Mesenchymal stem cell (in vitro differentiated cells and primary cell): ENCODE data around the gene ZNF416.
A peak's percentile ranks its signal among the peaks of the same experiment; 100 is the strongest.

Experiments
- DNase-seq: peaks from one replicate; pipeline ENCODE4 v3.0.0-alpha.2; 2013
- H2AFZ ChIP-seq: one replicate; pipeline ENCODE4 v1.6.1; 2013; ENCODE audit warnings: low read depth, mild to moderate bottlenecking, control low read depth, inconsistent platforms, low read length, moderate library complexity
- H2AK5ac ChIP-seq: 2 replicates; pipeline ENCODE4 v1.6.1; 2013; ENCODE audit warnings: low read length, moderate library complexity, mild to moderate bottlenecking, inconsistent platforms; ENCODE audit not compliant: severe bottlenecking
- H2BK120ac ChIP-seq: one replicate; pipeline ENCODE4 v1.6.1; 2013; ENCODE audit warnings: low read depth, mild to moderate bottlenecking, inconsistent platforms, low read length, moderate library complexity
- H2BK12ac ChIP-seq, 2 experiments: one replicate each; pipeline ENCODE4 v1.6.1; 2013; ENCODE audit warnings: inconsistent platforms in 2 of 2, low read length in 2 of 2, mild to moderate bottlenecking in 2 of 2, moderate library complexity in 2 of 2, control low read depth in 1 of 2
- H2BK15ac ChIP-seq: one replicate; pipeline ENCODE4 v1.6.1; 2013; ENCODE audit warnings: mild to moderate bottlenecking, low read depth, inconsistent platforms; ENCODE audit not compliant: poor library complexity, severe bottlenecking
- H2BK5ac ChIP-seq: 2 replicates; pipeline ENCODE4 v1.6.1; 2013; ENCODE audit warnings: low read depth, mild to moderate bottlenecking, low read length, control low read depth, inconsistent platforms; ENCODE audit not compliant: poor library complexity, severe bottlenecking
- H3K14ac ChIP-seq, 2 experiments: one replicate each; pipeline ENCODE4 v1.6.1; 2013; ENCODE audit warnings: inconsistent platforms in 2 of 2, low read length in 2 of 2, control low read depth in 1 of 2, mild to moderate bottlenecking in 1 of 2, moderate library complexity in 1 of 2
- H3K18ac ChIP-seq, 2 experiments: one replicate each; pipeline ENCODE4 v1.6.1; 2013; ENCODE audit warnings: inconsistent platforms in 2 of 2, low read length in 2 of 2, control low read depth in 1 of 2, low read depth in 1 of 2, mild to moderate bottlenecking in 1 of 2
- H3K23ac ChIP-seq, 2 experiments: one replicate each; pipeline ENCODE4 v1.6.1; 2013; ENCODE audit warnings: inconsistent platforms in 2 of 2, low read length in 2 of 2, mild to moderate bottlenecking in 2 of 2, moderate library complexity in 2 of 2, control low read depth in 1 of 2
- H3K27ac ChIP-seq: 2 replicates; pipeline ENCODE4 v1.5.1; 2013; ENCODE audit warnings: mild to moderate bottlenecking, moderate library complexity, low read length, control low read depth, inconsistent platforms; ENCODE audit not compliant: poor library complexity, severe bottlenecking
- H3K27me3 ChIP-seq, 2 experiments: 2 replicates each; pipeline versions ENCODE4 v1.6.1 to v1.7.0; 2013; ENCODE audit warnings: low read length in 2 of 2, mild to moderate bottlenecking in 2 of 2, moderate library complexity in 2 of 2, control low read depth in 1 of 2, inconsistent platforms in 1 of 2; ENCODE audit not compliant: control insufficient read depth in 1 of 2, insufficient read depth in 1 of 2
- H3K36me3 ChIP-seq, 2 experiments: 2 replicates each; pipeline versions ENCODE4 v1.6.1 to v1.7.0; 2013; ENCODE audit warnings: low read length in 2 of 2, control low read depth in 1 of 2, inconsistent platforms in 1 of 2, low read depth in 1 of 2, mild to moderate bottlenecking in 1 of 2; ENCODE audit not compliant: insufficient read depth in 2 of 2, control insufficient read depth in 1 of 2
- H3K4ac ChIP-seq, 2 experiments: one replicate each; pipeline ENCODE4 v1.6.1; 2013; ENCODE audit warnings: inconsistent platforms in 2 of 2, low read length in 2 of 2, mild to moderate bottlenecking in 2 of 2, moderate library complexity in 2 of 2, control low read depth in 1 of 2, low read depth in 1 of 2
- H3K4me1 ChIP-seq: 2 replicates; pipeline ENCODE4 v1.6.1; 2013; ENCODE audit warnings: low read depth, low read length, control low read depth; ENCODE audit not compliant: control insufficient read depth, insufficient read depth
- H3K4me2 ChIP-seq: 2 replicates; pipeline ENCODE4 v1.6.1; 2013; ENCODE audit warnings: low read length, mild to moderate bottlenecking, inconsistent platforms; ENCODE audit not compliant: poor library complexity, severe bottlenecking
- H3K4me3 ChIP-seq, 2 experiments: 2 replicates each; pipeline versions ENCODE4 v1.5.1 to v1.7.0; 2013; ENCODE audit warnings: low read length in 2 of 2, mild to moderate bottlenecking in 2 of 2, control low read depth in 1 of 2, low read depth in 1 of 2; ENCODE audit not compliant: insufficient read depth in 1 of 2
- H3K79me1 ChIP-seq: replicated peaks from 2 replicates; pipeline ENCODE4 v1.6.1; 2013; ENCODE audit warnings: mild to moderate bottlenecking, control low read depth, low read length, inconsistent platforms; ENCODE audit not compliant: poor library complexity, severe bottlenecking
- H3K9ac ChIP-seq: 2 replicates; pipeline ENCODE4 v1.7.0; 2013; ENCODE audit warnings: mild to moderate bottlenecking, low read length, moderate library complexity
- H3K9me3 ChIP-seq: 2 replicates; pipeline ENCODE4 v1.7.0; 2013; ENCODE audit warnings: mild to moderate bottlenecking, low read length; ENCODE audit not compliant: control insufficient read depth
- H4K8ac ChIP-seq: one replicate; pipeline ENCODE4 v1.6.1; 2013; ENCODE audit warnings: inconsistent platforms, mild to moderate bottlenecking, low read length, moderate library complexity
- H4K91ac ChIP-seq: one replicate; pipeline ENCODE4 v1.6.1; 2013; ENCODE audit warnings: mild to moderate bottlenecking, low read length, inconsistent platforms
- WGBS: methylation state at CpG from one replicate; pipeline ENCODE4 v1.1.7; 2013; ENCODE audit warnings: mixed read lengths; 5-methylcytosine and 5-hydroxymethylcytosine counted together

Gene ZNF416

GRCh38 chr19:57558525-57558924, 20.2 kb downstream of the ZNF416 start:
- no peak overlapping the region for H3K4ac ChIP-seq
- no peak overlapping the region for H2AK5ac ChIP-seq
- H2AFZ ChIP-seq = no peak overlapping the region
- H3K4me3 ChIP-seq = peak overlapping the region in 1 of 2 experiments; percentile 97
- peaks cover 4% of the 10 kb centered on the region for H3K4me1 ChIP-seq
- peak overlapping the region; percentile 46 for H3K4me2 ChIP-seq
- no peak overlapping the region for H2BK5ac ChIP-seq
- no peaks in the 10 kb centered on the region for H3K27me3 ChIP-seq
- H2BK15ac ChIP-seq = no peak overlapping the region
- H3K23ac ChIP-seq = no peak overlapping the region
- H4K91ac ChIP-seq = no peak overlapping the region
- no peak overlapping the region for H2BK120ac ChIP-seq
- no peak overlapping the region for H2BK12ac ChIP-seq
- peak overlapping the region; percentile 91 for H3K9ac ChIP-seq
- 52% methylated on average over 6 of the region's 6 CpGs for WGBS
- H4K8ac ChIP-seq = no peak overlapping the region
- H3K79me1 ChIP-seq = peaks cover 37% of the 10 kb centered on the region
- H3K36me3 ChIP-seq = peaks cover 29 to 32% of the 10 kb centered on the region in 2 experiments
- H3K9me3 ChIP-seq = peaks cover 46% of the 10 kb centered on the region
- no peak overlapping the region for H3K27ac ChIP-seq
- H3K18ac ChIP-seq = no peak overlapping the region
- no peak overlapping the region for H3K14ac ChIP-seq
- peak; percentile 34 for DNase-seq

GRCh38 chr19:57557659-57558058, 21.1 kb downstream of the ZNF416 start:
- Histone ChIP-seq H3K9ac (peak overlapping the region; percentile 91), H2AFZ (no peak overlapping the region), H3K23ac (no peak overlapping the region), H2BK12ac (no peak overlapping the region), H3K9me3 (peaks cover 48% of the 10 kb centered on the region), H3K4me2 (no peak overlapping the region), H3K4me1 (peaks cover 4% of the 10 kb centered on the region), H2BK15ac (no peak overlapping the region), H2BK5ac (no peak overlapping the region), H3K79me1 (peaks cover 39% of the 10 kb centered on the region), H2AK5ac (no peak overlapping the region), H3K36me3 (peaks cover 37 to 40% of the 10 kb centered on the region in 2 experiments), H3K27ac (no peak overlapping the region), H4K8ac (no peak overlapping the region), H3K4me3 (no peak overlapping the region), H4K91ac (no peak overlapping the region), H3K4ac (no peak overlapping the region), H3K18ac (no peak overlapping the region), H2BK120ac (no peak overlapping the region), H3K27me3 (no peaks in the 10 kb centered on the region), H3K14ac (no peak overlapping the region)
- WGBS = 92% methylated on average over 5 of the region's 5 CpGs
- DNase-seq = no peak

- H3K36me3 ChIP-seq = peaks cover 64 to 93% of the 10 kb centered on the region in 2 experiments
- H2BK5ac ChIP-seq = no peak overlapping the region
- no peak overlapping the region for H2BK15ac ChIP-seq
- no peak overlapping the region for H2BK12ac ChIP-seq
- H3K4ac ChIP-seq = no peak overlapping the region
- no peak overlapping the region for H4K91ac ChIP-seq
- 90% methylated on average over 2 of the region's 2 CpGs for WGBS
- peaks cover 82% of the 10 kb centered on the region for H3K9me3 ChIP-seq
- no peak overlapping the region for H2BK120ac ChIP-seq
- no peak overlapping the region for H3K23ac ChIP-seq
- H3K9ac ChIP-seq = no peak overlapping the region
- DNase-seq = no peak
- no peak overlapping the region for H3K4me2 ChIP-seq
- no peak overlapping the region for H4K8ac ChIP-seq
- H3K27ac ChIP-seq = no peak overlapping the region
- H3K4me1 ChIP-seq = no peaks in the 10 kb centered on the region
- peak overlapping the region in 1 of 2 experiments; percentile 52 for H3K4me3 ChIP-seq
- H2AFZ ChIP-seq = no peak overlapping the region
- H3K27me3 ChIP-seq = no peaks in the 10 kb centered on the region
- H3K79me1 ChIP-seq = peaks cover 33% of the 10 kb centered on the region
- no peak overlapping the region for H3K14ac ChIP-seq
- H3K18ac ChIP-seq = no peak overlapping the region
- H2AK5ac ChIP-seq = no peak overlapping the region
These were observed 26.3 kb downstream of the ZNF416 start for GRCh38 chr19:57552432-57552831.

- Histone ChIP-seq H3K4me1 (no peaks in the 10 kb centered on the region), H3K27me3 (no peaks in the 10 kb centered on the region), H3K14ac (no peak overlapping the region), H3K4me2 (no peak overlapping the region), H3K9ac (no peak overlapping the region), H3K23ac (no peak overlapping the region), H3K36me3 (peaks cover 51 to 99% of the 10 kb centered on the region in 2 experiments), H3K4me3 (peak overlapping the region in 1 of 2 experiments; percentile 61), H2BK12ac (no peak overlapping the region), H2AFZ (no peak overlapping the region), H3K79me1 (peaks cover 15% of the 10 kb centered on the region), H2BK15ac (no peak overlapping the region), H3K9me3 (peaks cover 100% of the 10 kb centered on the region), H2AK5ac (no peak overlapping the region), H2BK5ac (no peak overlapping the region), H3K4ac (no peak overlapping the region), H3K18ac (no peak overlapping the region), H2BK120ac (no peak overlapping the region), H4K91ac (no peak overlapping the region), H3K27ac (no peak overlapping the region), H4K8ac (no peak overlapping the region)
- WGBS = 97% methylated on average over 1 of the region's 1 CpG
- DNase-seq = no peak
These were observed 32.2 kb downstream of the ZNF416 start for GRCh38 chr19:57546513-57546912.
